ENCODE results near the gene DYNLT2. TPM values are rescaled to one million over a fixed set of nuclear protein-coding genes. Genes with fewer than 3 reads are reported as not detected.

Gene DYNLT2
- 1 to 10 TPM in 2 of 4 donors, under 1 TPM in 2; 0.54 to 4.1 (median 1.1) TPM for total RNA-seq

- DNase-seq (ENCODE audit: low spot score in 2 of 2) = peak; percentile 91 to 98
- intact Hi-C loops (cut with DNase I; ENCODE audit: low total_unique reads) = no loop called here
- 0% methylated on average over 30 to 67 of the region's 90 CpGs for WGBS, 2 donors
- H3K4me3 ChIP-seq (ENCODE audit: low read depth, poor library complexity, severe bottlenecking) = peak within 1 kb of the TSS; percentile 94
- no peak for TF ChIP-seq CTCF (IDR thresholded peaks at IDR 0.05)
- peak in 1 of 2 donors; percentile 66 for TF ChIP-seq POLR2A (IDR thresholded peaks at IDR 0.05)
These were observed at the start of gene DYNLT2, which contains the start of gene ERMARD for GRCh38 chr6:169751242-169752073. Gene DYNLT2 (minus strand): TSS chr6:169751572. CDS start chr6:169751458, 114 bp downstream. Gene ERMARD (plus strand): TSS chr6:169751622. CDS start chr6:169751658, 36 bp downstream.

GRCh38 chr6:169800668-169801395 lies 49.5 kb upstream of the DYNLT2 start:
- WGBS, 2 donors = 65 to 71% methylated on average over 13 of the region's 13 CpGs
- DNase-seq (ENCODE audit: low spot score in 2 of 2) = peak in 1 of 2 donors; percentile 85
- TF ChIP-seq POLR2A (IDR thresholded peaks at IDR 0.05) (no peak), CTCF (IDR thresholded peaks at IDR 0.05) (no peak)
- intact Hi-C loops (cut with DNase I; ENCODE audit: low total_unique reads) = no loop called here
- no peak overlapping the region for H3K4me3 ChIP-seq (ENCODE audit: low read depth, poor library complexity, severe bottlenecking)

- 41 to 46% methylated on average over 9 of the region's 9 CpGs for WGBS, 2 donors
- TF ChIP-seq POLR2A (IDR thresholded peaks at IDR 0.05) (no peak), CTCF (IDR thresholded peaks at IDR 0.05) (no peak)
- no peak overlapping the region for H3K4me3 ChIP-seq (ENCODE audit: low read depth, poor library complexity, severe bottlenecking)
- intact Hi-C loops (cut with DNase I; ENCODE audit: low total_unique reads) = no loop called here
- peak in 1 of 2 donors; percentile 80 for DNase-seq (ENCODE audit: low spot score in 2 of 2)
These were observed 48.8 kb upstream of the DYNLT2 start for GRCh38 chr6:169800116-169800667.

- no peak overlapping the region for H3K4me3 ChIP-seq (ENCODE audit: low read depth, poor library complexity, severe bottlenecking)
- no peak for TF ChIP-seq CTCF (IDR thresholded peaks at IDR 0.05)
- no peak for TF ChIP-seq POLR2A (IDR thresholded peaks at IDR 0.05)
- 66 to 69% methylated on average over 7 of the region's 7 CpGs for WGBS, 2 donors
- intact Hi-C loops (cut with DNase I; ENCODE audit: low total_unique reads) = no loop called here
- DNase-seq (ENCODE audit: low spot score in 2 of 2) = peak in 1 of 2 donors; percentile 46
These were observed 48.1 kb upstream of the DYNLT2 start for GRCh38 chr6:169799474-169799926.

GRCh38 chr6:169798764-169799473 lies 47.5 kb upstream of the DYNLT2 start:
- TF ChIP-seq POLR2A (IDR thresholded peaks at IDR 0.05) (no peak), CTCF (IDR thresholded peaks at IDR 0.05) (no peak)
- H3K4me3 ChIP-seq (ENCODE audit: low read depth, poor library complexity, severe bottlenecking) = no peak overlapping the region
- peak in 1 of 2 donors; percentile 26 for DNase-seq (ENCODE audit: low spot score in 2 of 2)
- 78 to 90% methylated on average over 10 of the region's 10 CpGs for WGBS, 2 donors
- intact Hi-C loops (cut with DNase I; ENCODE audit: low total_unique reads) = no loop called here

All from lower leg skin (tissue), 4 donors.